ENCODE data around the gene MIOX. TPM values are rescaled to one million over a fixed set of nuclear protein-coding genes. Genes with fewer than 3 reads are reported as not detected.
A peak's percentile ranks its signal among the peaks of the same experiment; 100 is the strongest.

The MIOX gene
- polyA plus RNA-seq, 1 experiment = 0.14 TPM

GRCh38 chr22:50443801-50444625 lies 42.6 kb upstream of the MIOX start:
- TF ChIP-seq CTCF (IDR thresholded peaks at IDR 0.05; ENCODE audit: low read depth, low read length) = no peak
- Histone ChIP-seq H3K9me3 (ENCODE audit: control insufficient read depth, insufficient read depth, low read length) (no peaks in the 10 kb centered on the region; the same call in 1 of the 2 replicates), H3K27me3 (ENCODE audit: control insufficient read depth, insufficient read depth, low read length) (no peaks in the 10 kb centered on the region), H3K27ac (ENCODE audit: low read depth, low read length) (peak overlapping the region; percentile 47), H3K4me3 (ENCODE audit: low read depth, low read length) (no peak overlapping the region)
- DNase-seq (ENCODE audit: low read depth, low spot score) = no peak
- ChIA-PET POLR2A (interaction anchor here (0.6 to 1.3 kb wide), 3 partner anchors 64 to 175 kb away, joined by 3 to 9 read pairs (median 6); partner anchors contain the start of genes NCAPH2 and SCO2), CTCF (no interaction called here)

- peak; percentile 33 for DNase-seq (ENCODE audit: low read depth, low spot score)
- CTCF ChIA-PET = no interaction called here
Observed at GRCh38 chr22:50444663-50445062, 42.0 kb upstream of the MIOX start.

GRCh38 chr22:50445071-50445879 lies 41.4 kb upstream of the MIOX start:
- TF ChIP-seq CTCF (IDR thresholded peaks at IDR 0.05; ENCODE audit: low read depth, low read length) = no peak
- CTCF ChIA-PET = no interaction called here
- DNase-seq (ENCODE audit: low read depth, low spot score) = no peak
- Histone ChIP-seq H3K27ac (ENCODE audit: low read depth, low read length) (peak overlapping the region; percentile 2), H3K9me3 (ENCODE audit: control insufficient read depth, insufficient read depth, low read length) (no peaks in the 10 kb centered on the region; the same call in 1 of the 2 replicates), H3K4me3 (ENCODE audit: low read depth, low read length) (no peak overlapping the region), H3K27me3 (ENCODE audit: control insufficient read depth, insufficient read depth, low read length) (no peaks in the 10 kb centered on the region)
- POLR2A ChIA-PET = interaction anchor here (0.8 to 1.3 kb wide), 2 partner anchors 63 to 80 kb away, joined by 3 to 9 read pairs; partner anchors contain the start of genes NCAPH2 and SCO2

More at GRCh38 chr22:50444663-50445062, 42.0 kb upstream of the MIOX start:
- Histone ChIP-seq H3K4me3 (ENCODE audit: low read depth, low read length) (no peak overlapping the region), H3K27me3 (ENCODE audit: control insufficient read depth, insufficient read depth, low read length) (no peaks in the 10 kb centered on the region), H3K27ac (ENCODE audit: low read depth, low read length) (peak overlapping the region; percentile 21), H3K9me3 (ENCODE audit: control insufficient read depth, insufficient read depth, low read length) (no peaks in the 10 kb centered on the region; the same call in 1 of the 2 replicates)
- POLR2A ChIA-PET = interaction anchor here (0.6 to 1.3 kb wide), 3 partner anchors 64 to 174 kb away, joined by 3 to 9 read pairs (median 6); partner anchors contain the start of genes NCAPH2 and SCO2
- TF ChIP-seq CTCF (IDR thresholded peaks at IDR 0.05; ENCODE audit: low read depth, low read length) = no peak

GRCh38 chr22:50445880-50446707 lies 40.6 kb upstream of the MIOX start:
- ChIA-PET CTCF (interaction anchor here (0.5 kb wide), 1 partner anchor 32 kb away, joined by 5 read pairs; no protein-coding TSS in a partner anchor), POLR2A (no interaction called here)
- Histone ChIP-seq H3K9me3 (ENCODE audit: control insufficient read depth, insufficient read depth, low read length) (no peaks in the 10 kb centered on the region; the same call in 1 of the 2 replicates), H3K27ac (ENCODE audit: low read depth, low read length) (no peak overlapping the region), H3K27me3 (ENCODE audit: control insufficient read depth, insufficient read depth, low read length) (no peaks in the 10 kb centered on the region), H3K4me3 (ENCODE audit: low read depth, low read length) (no peak overlapping the region)
- no peak for DNase-seq (ENCODE audit: low read depth, low spot score)
- TF ChIP-seq CTCF (IDR thresholded peaks at IDR 0.05; ENCODE audit: low read depth, low read length) = no peak

All from AG04450 (cell line).